ENCODE results near the gene PLXND1. TPM values are rescaled to one million over a fixed set of nuclear protein-coding genes. Genes with fewer than 3 reads are reported as not detected.

The PLXND1 gene
- total RNA-seq, 1 donor from 2014 or later = 1,753 TPM

- DNase-seq (ENCODE audit: low spot score) = no peak
- H3K9me3 Mint-ChIP-seq (ENCODE audit: unreplicated experiment) = no peaks in the 10 kb centered on the region
- H3K27me3 Mint-ChIP-seq (ENCODE audit: unreplicated experiment) = peaks cover 24% of the 10 kb centered on the region
- H3K4me3 Mint-ChIP-seq (ENCODE audit: unreplicated experiment) = peak overlapping the region; percentile 47
- H3K36me3 Mint-ChIP-seq (ENCODE audit: low read depth, unreplicated experiment) = peaks cover 48% of the 10 kb centered on the region
- no peak overlapping the region for H3K27ac Mint-ChIP-seq (ENCODE audit: unreplicated experiment)
- H3K4me1 Mint-ChIP-seq (ENCODE audit: unreplicated experiment) = peaks cover 26% of the 10 kb centered on the region
- TF ChIP-seq, protein P1, sequence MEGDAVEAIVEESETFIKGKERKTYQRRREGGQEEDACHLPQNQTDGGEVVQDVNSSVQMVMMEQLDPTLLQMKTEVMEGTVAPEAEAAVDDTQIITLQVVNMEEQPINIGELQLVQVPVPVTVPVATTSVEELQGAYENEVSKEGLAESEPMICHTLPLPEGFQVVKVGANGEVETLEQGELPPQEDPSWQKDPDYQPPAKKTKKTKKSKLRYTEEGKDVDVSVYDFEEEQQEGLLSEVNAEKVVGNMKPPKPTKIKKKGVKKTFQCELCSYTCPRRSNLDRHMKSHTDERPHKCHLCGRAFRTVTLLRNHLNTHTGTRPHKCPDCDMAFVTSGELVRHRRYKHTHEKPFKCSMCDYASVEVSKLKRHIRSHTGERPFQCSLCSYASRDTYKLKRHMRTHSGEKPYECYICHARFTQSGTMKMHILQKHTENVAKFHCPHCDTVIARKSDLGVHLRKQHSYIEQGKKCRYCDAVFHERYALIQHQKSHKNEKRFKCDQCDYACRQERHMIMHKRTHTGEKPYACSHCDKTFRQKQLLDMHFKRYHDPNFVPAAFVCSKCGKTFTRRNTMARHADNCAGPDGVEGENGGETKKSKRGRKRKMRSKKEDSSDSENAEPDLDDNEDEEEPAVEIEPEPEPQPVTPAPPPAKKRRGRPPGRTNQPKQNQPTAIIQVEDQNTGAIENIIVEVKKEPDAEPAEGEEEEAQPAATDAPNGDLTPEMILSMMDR (IDR thresholded peaks at IDR 0.05; ENCODE audit: unreplicated experiment) = no peak
Measured at GRCh38 chr3:129586746-129587430, 19.6 kb downstream of the PLXND1 start.

DNA sequence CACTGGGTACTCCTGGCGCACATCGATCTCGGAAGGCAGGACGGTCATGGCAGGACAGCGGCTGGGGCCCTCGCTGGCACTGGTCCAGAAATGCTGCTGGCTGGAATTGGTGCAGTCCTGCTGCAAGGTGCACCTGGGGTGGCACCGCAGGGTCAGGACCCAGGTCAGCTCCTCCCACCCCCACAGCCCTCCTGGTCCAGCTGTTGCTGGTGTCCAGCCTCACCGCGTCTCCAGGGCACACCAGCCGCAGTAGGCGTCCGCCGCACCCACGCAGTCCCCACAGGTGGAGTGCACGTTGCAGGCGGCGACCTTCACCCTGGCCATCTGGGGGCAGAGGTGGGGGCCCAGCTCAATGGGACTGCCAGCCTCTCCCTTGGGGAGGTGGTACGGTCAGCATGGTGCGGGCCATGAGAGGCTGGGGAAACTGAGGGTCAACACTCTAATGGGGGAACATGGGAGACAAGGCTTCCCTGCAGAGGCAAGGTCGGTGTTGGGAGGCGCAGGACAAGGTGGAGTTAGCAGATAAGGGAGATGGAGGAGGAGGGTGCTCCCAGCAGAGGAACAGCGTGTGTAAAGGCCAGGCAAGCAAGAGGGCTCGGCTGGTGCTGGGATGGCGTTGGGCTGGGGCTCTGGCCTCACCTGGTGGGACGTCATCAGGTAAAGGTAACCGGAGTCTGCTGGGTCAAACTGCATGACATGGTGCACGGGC lies 20.4 kb downstream of the PLXND1 start:
- peaks cover 28% of the 10 kb centered on the region for H3K27me3 Mint-ChIP-seq (ENCODE audit: unreplicated experiment)
- TF ChIP-seq, protein P1 (IDR thresholded peaks at IDR 0.05; ENCODE audit: unreplicated experiment) = no peak

GRCh38 chr3:129584631-129585030 lies 21.8 kb downstream of the PLXND1 start:
- H3K36me3 Mint-ChIP-seq (ENCODE audit: low read depth, unreplicated experiment) = peaks cover 50% of the 10 kb centered on the region
- no peak for DNase-seq (ENCODE audit: low spot score)
- peak overlapping the region; percentile 74 for H3K27ac Mint-ChIP-seq (ENCODE audit: unreplicated experiment)
- H3K9me3 Mint-ChIP-seq (ENCODE audit: unreplicated experiment) = no peaks in the 10 kb centered on the region
- peak overlapping the region; percentile 82 for H3K4me3 Mint-ChIP-seq (ENCODE audit: unreplicated experiment)
- H3K4me1 Mint-ChIP-seq (ENCODE audit: unreplicated experiment) = peaks cover 7% of the 10 kb centered on the region
- TF ChIP-seq, protein P1 (IDR thresholded peaks at IDR 0.05; ENCODE audit: unreplicated experiment) = no peak
- H3K27me3 Mint-ChIP-seq (ENCODE audit: unreplicated experiment) = peaks cover 38% of the 10 kb centered on the region

More for the DNA sequence above, 20.4 kb downstream of the PLXND1 start:
- Mint-ChIP-seq H3K36me3 (ENCODE audit: low read depth, unreplicated experiment) (peaks cover 49% of the 10 kb centered on the region), H3K9me3 (ENCODE audit: unreplicated experiment) (no peaks in the 10 kb centered on the region), H3K27ac (ENCODE audit: unreplicated experiment) (no peak overlapping the region), H3K4me1 (ENCODE audit: unreplicated experiment) (peaks cover 19% of the 10 kb centered on the region), H3K4me3 (ENCODE audit: unreplicated experiment) (peak overlapping the region; percentile 78)
- no peak for DNase-seq (ENCODE audit: low spot score)

GRCh38 chr3:129583289-129583688 lies 23.2 kb downstream of the PLXND1 start:
- H3K9me3 Mint-ChIP-seq (ENCODE audit: unreplicated experiment) = no peaks in the 10 kb centered on the region
- peaks cover 41% of the 10 kb centered on the region for H3K27me3 Mint-ChIP-seq (ENCODE audit: unreplicated experiment)
- TF ChIP-seq, protein P1 (IDR thresholded peaks at IDR 0.05; ENCODE audit: unreplicated experiment) = no peak
- peaks cover 53% of the 10 kb centered on the region for H3K36me3 Mint-ChIP-seq (ENCODE audit: low read depth, unreplicated experiment)
- peaks cover 7% of the 10 kb centered on the region for H3K4me1 Mint-ChIP-seq (ENCODE audit: unreplicated experiment)
- no peak overlapping the region for H3K27ac Mint-ChIP-seq (ENCODE audit: unreplicated experiment)
- DNase-seq (ENCODE audit: low spot score) = no peak
- peak overlapping the region; percentile 37 for H3K4me3 Mint-ChIP-seq (ENCODE audit: unreplicated experiment)

DNA sequence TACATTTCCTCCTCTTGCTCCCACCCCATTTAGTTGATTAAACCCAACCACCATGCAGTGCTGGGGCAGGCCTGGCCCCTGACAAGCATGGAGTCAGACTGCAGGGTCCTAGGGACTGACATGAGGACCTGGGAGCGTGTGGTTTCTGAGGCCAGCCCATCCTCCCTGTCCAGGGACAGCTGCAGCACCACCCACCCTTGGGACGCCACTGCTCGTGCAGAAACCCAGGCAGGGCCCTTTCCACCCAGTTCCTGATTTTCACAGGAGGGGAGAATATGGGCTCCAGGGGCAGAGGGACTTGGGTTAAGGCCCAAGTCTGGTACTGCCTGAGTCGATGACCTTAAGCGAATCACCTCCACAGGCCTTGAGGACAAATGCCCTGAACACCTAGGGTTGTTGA lies 23.7 kb downstream of the PLXND1 start:
- H3K9me3 Mint-ChIP-seq (ENCODE audit: unreplicated experiment) = no peaks in the 10 kb centered on the region
- no peak overlapping the region for H3K27ac Mint-ChIP-seq (ENCODE audit: unreplicated experiment)
- TF ChIP-seq, protein P1 (IDR thresholded peaks at IDR 0.05; ENCODE audit: unreplicated experiment) = no peak

More for the DNA sequence above, 23.7 kb downstream of the PLXND1 start:
- H3K27me3 Mint-ChIP-seq (ENCODE audit: unreplicated experiment) = peaks cover 41% of the 10 kb centered on the region
- peaks cover 6% of the 10 kb centered on the region for H3K4me1 Mint-ChIP-seq (ENCODE audit: unreplicated experiment)
- H3K4me3 Mint-ChIP-seq (ENCODE audit: unreplicated experiment) = no peak overlapping the region
- peaks cover 52% of the 10 kb centered on the region for H3K36me3 Mint-ChIP-seq (ENCODE audit: low read depth, unreplicated experiment)
- no peak for DNase-seq (ENCODE audit: low spot score)
